Subcutaneous adipose tissue (tissue), 4 donors: ENCODE measurements around the gene STK33. TPM values are rescaled to one million over a fixed set of nuclear protein-coding genes. Genes with fewer than 3 reads are reported as not detected.

Source experiments
- total RNA-seq, 4 donors: library from RNA; depleted of rRNA; stranded (reverse); fragments of >200 nt; gene quantifications; one replicate each; pipeline ENCODE4 v1.1.0, GENCODE V29; 2016
- TF ChIP-seq, protein P1 (sequence below): fragments of 450-650 bp; IDR thresholded peaks from one replicate; pipeline ENCODE4 v1.5.1; 2016; ENCODE audit warnings: low read depth, mild to moderate bottlenecking, control low read depth, antibody characterized with exemption, moderate library complexity

Gene STK33
- total RNA-seq, 4 donors from 2014 or later, result 0.33 to 3.1 (median 0.62) TPM

DNA sequence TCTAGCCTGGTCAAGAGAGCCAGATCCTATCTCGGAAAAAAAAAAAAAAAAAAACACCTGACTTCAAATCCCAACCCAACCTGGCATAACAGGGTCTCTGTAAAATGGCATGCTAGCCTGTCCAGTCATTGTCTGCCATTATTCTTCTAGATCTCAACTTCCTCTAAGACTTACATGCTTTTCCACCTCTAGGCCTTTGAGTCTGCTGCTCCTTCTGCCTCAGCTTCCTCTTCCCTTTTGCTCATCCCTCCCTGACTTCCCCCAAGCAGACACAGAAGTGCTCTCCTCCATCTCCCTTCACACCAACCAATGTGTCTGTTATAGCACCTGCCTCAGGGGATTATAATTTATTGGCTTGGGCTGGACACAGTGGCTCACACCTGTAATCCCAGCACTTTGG is 7.8 kb downstream of the STK33 start:
- TF ChIP-seq, protein P1, sequence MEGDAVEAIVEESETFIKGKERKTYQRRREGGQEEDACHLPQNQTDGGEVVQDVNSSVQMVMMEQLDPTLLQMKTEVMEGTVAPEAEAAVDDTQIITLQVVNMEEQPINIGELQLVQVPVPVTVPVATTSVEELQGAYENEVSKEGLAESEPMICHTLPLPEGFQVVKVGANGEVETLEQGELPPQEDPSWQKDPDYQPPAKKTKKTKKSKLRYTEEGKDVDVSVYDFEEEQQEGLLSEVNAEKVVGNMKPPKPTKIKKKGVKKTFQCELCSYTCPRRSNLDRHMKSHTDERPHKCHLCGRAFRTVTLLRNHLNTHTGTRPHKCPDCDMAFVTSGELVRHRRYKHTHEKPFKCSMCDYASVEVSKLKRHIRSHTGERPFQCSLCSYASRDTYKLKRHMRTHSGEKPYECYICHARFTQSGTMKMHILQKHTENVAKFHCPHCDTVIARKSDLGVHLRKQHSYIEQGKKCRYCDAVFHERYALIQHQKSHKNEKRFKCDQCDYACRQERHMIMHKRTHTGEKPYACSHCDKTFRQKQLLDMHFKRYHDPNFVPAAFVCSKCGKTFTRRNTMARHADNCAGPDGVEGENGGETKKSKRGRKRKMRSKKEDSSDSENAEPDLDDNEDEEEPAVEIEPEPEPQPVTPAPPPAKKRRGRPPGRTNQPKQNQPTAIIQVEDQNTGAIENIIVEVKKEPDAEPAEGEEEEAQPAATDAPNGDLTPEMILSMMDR, result no peak

DNA sequence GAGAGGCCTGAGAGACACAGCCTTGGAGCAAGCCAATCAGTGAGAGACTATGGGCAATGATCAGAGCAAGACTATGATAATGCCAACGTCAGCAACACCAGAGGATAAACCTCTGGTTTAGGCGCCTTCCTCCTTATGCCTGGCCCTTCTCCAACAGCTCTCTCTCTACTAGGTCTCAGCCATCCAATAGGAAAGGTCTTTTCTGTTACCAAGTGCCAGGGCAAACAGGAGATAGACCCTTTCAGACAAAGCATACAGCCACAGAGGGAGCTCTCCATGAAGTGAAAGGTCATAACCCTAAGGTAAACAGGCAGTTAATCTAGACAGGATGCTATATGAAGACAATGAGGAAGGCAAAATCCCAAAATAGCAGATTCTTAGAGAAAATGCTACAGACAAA is 9.5 kb downstream of the STK33 start:
- TF ChIP-seq, protein P1, result no peak

DNA sequence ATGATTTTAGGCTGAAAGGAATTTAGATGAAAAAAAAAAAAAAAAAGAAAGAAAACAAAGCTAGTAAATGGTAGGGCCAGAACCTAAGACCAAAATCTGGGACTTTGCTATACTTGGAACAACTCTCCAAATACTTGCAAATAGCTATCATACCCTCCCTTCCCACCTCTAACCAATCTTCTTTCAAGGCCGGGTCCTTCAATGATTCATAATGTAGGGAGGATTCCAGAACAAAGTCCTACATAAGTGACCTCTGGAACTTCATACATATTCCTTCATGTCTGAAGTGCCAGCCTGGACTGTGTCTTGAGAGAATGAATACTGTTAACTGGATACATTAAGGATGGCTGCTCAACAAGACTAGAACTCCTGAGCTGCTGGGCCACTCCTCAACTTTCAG is 9.9 kb downstream of the STK33 start:
- TF ChIP-seq, protein P1, result no peak

DNA sequence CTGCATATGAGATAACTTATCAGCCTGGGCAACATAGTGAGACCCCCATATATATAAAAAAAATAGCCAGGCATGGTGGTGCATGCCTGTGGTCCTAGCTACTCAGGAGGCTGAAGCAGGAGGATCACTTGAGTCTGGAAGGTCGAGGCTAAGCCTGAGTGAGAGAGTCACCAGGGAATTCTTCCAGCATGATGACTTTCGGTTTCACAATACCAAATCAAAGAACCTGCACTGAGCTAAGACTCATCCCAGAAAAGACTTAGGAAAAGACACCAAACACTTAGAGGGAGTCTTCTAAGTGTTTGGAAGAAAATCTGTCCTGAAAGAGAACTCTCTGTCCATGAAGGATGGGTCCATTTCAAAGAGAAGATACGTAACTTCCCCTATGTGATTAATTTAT is 12.7 kb downstream of the STK33 start:
- TF ChIP-seq, protein P1, result no peak

DNA sequence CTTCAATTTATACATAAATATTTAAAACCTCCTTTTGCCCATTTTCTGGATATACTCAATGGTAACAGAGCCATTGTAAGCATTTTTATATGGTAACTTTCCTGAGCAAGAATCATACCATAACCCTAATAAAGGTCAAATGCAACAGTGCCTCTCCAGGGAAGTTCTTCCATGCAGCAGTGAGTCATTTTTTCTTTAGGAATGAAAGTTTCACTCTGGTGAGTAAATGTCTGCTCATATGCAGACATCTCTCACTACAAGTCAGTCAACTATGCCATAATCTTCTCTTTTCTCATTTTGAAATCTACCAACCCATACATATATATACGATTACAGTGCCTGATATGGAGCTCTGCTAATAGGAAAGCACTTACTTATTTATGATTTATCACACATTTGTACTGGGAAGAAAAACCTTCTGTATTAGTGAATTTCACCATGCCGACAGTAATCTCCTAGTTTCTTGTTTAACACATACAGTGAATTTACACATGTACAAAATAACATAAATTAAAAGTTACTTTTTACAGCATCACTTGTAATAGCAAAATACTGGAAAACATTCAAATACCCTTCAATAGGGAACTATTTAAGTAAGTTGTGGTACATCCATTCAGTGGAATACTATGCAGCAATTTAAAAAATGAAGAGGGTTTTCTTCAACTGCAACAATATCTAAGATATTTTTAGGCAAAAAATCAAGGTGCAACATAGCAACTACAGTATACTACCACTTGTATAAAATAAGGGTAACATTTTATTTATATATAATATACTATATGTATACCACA is 16.0 kb downstream of the STK33 start:
- TF ChIP-seq, protein P1, result no peak

DNA sequence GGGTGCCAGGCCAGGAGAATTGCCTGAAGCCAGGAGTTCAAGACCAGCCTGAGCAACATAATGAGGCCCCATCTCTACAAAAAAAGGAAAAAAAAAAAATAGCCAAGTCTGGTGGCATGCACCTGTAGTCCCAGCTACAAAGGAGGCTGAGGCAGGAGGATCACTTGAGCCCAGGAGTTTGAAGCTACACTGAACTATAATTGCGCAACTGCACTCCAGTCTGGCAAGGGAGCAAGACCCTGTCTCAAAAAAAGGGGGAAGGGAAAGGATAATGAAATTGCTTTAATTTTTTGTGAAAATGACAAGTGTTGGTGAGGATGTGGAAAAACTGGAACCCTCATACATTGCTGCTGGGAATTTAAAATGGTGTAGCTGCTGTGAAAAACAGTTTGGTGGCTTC is 19.2 kb downstream of the STK33 start:
- TF ChIP-seq, protein P1, result no peak

DNA sequence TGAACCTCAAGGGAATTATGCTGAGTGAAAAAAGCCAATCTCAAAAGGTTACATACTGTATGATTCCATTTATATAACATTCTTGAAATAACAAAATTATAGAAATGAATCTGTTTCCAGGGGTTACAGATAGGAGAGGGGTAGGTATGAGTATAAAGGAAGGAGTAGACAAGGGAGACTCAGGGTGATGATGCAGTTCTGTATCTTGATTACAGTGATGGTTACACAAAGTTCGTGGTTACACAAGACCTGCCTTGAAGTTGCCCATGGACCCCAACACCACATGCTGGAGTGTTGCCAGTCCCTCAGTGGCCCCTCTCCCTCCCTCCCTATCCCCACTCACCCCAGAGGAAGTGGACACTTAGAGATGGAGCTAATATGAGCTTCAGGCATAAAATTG is 20.3 kb downstream of the STK33 start:
- TF ChIP-seq, protein P1, result no peak
